Stimulated activated naive B cell treated with anti-CD40 and anti-IgM and Interleukin-4, amounts not matched to agents 10 μg/mL and 1 μg/mL and 100 μg/mL, for 72 hours (primary cell): Measurements from ENCODE around the gene ADAMTS13.

Experiments
- ATAC-seq, 2 donors: fragments of 150-1000 bp; cut with Tn5 transposase; replicated peaks; 2 replicates each; pipeline ENCODE4 v1.10.0; 2021; ENCODE audit warnings: moderate library complexity in 1 of 2
- DNase-seq: peaks from one replicate; pipeline ENCODE4 v3.0.0; 2021
- H3K27ac Mint-ChIP-seq: one replicate; pipeline ENCODE4 v1.8.0; 2022; ENCODE audit warnings: mild to moderate bottlenecking, mixed read lengths
- H3K27me3 Mint-ChIP-seq, 2 donors: one replicate each; pipeline ENCODE4 v1.8.0; 2022; ENCODE audit warnings: mixed read lengths in 2 of 2
- H3K36me3 Mint-ChIP-seq, 2 donors: one replicate each; pipeline ENCODE4 v1.8.0; 2022; ENCODE audit warnings: mixed read lengths in 2 of 2, mild to moderate bottlenecking in 1 of 2
- H3K4me1 Mint-ChIP-seq, 2 donors: one replicate each; pipeline ENCODE4 v1.8.0; 2022; ENCODE audit warnings: mixed read lengths in 2 of 2, mild to moderate bottlenecking in 1 of 2
- H3K4me3 Mint-ChIP-seq, 2 donors: one replicate each; pipeline ENCODE4 v1.8.0; 2022; ENCODE audit warnings: mild to moderate bottlenecking in 2 of 2, mixed read lengths in 2 of 2, moderate library complexity in 1 of 2
- H3K9me3 Mint-ChIP-seq, 2 donors: one replicate each; pipeline ENCODE4 v1.8.0; 2022; ENCODE audit warnings: mixed read lengths in 2 of 2, mild to moderate bottlenecking in 1 of 2

ADAMTS13 gene

DNA sequence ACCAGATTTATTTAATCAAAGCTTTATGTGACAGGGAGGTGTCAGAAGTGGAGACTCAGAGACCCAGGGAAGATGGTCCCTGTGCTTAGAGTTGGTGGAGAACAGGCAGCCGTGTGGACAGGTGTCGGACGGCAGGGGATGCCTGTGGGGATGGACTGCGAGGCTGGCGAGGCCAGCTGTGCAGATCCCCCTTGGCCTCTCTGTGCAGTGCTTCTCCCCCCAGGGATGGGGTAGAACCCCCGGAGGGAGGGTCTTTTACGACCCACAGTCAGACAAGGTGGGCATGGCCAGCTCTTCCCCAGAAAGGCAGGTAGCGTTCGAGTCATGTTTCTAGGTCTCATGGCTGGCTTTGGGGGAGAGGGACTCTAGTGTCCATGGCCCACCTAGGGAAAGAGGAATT is 61.4 kb downstream of the ADAMTS13 start:
- Mint-ChIP-seq H3K4me1 (peaks cover 13 to 15% of the 10 kb centered on the region in 2 donors), H3K27me3 (peaks cover 3 to 5% of the 10 kb centered on the region in 2 donors), H3K36me3 (peaks cover 0 to 3% of the 10 kb centered on the region in 2 donors), H3K27ac (peak overlapping the region; percentile 57), H3K9me3 (no peaks in the 10 kb centered on the region), H3K4me3 (no peak overlapping the region)
- DNase-seq (no peak), ATAC-seq (no peak)

DNA sequence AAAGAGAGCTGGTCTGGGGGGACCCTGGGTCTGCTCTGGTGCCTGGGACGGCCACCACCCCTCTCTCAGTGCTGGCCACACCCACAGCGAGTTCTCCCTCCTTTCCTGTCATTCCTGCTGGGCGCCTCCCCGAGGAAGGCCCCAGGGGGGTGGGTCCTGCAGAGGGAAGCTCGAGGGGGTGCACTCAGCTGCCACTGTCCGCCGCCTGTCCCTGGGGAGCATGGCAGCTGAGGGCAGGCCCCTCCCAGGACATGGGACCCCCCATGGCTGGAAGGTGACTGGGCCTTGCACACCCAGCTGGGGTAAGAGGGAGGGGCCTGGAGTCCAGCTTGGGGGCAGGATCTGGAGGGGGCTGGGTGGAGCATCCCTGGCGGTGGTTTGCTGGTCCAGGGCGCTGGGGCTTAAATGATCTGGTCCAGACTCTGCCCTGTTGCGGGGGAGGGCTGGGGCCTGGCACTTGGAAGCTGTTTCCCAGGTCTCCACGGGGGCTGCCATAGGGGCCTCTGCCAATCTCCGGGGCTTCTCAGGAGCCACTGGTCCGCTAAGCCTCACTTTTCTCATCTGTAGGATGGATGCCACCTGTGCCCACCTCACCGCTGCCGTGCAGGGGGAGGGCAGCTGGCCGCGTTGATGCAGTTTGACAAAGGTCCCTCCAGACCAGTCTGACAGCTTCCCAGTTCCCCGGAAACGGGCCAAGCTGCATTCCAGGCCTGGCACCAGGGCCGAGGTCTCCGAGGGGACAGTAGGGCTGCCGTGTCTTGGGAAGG is 62.7 kb downstream of the ADAMTS13 start:
- no peak overlapping the region for H3K4me3 Mint-ChIP-seq
- no peak for DNase-seq
- H3K4me1 Mint-ChIP-seq = peaks cover 7 to 10% of the 10 kb centered on the region in 2 donors
- H3K9me3 Mint-ChIP-seq = no peaks in the 10 kb centered on the region
- peaks cover 8 to 10% of the 10 kb centered on the region in 2 donors for H3K27me3 Mint-ChIP-seq
- peaks cover 0 to 2% of the 10 kb centered on the region in 2 donors for H3K36me3 Mint-ChIP-seq
- no peak for ATAC-seq
- H3K27ac Mint-ChIP-seq = no peak overlapping the region

DNA sequence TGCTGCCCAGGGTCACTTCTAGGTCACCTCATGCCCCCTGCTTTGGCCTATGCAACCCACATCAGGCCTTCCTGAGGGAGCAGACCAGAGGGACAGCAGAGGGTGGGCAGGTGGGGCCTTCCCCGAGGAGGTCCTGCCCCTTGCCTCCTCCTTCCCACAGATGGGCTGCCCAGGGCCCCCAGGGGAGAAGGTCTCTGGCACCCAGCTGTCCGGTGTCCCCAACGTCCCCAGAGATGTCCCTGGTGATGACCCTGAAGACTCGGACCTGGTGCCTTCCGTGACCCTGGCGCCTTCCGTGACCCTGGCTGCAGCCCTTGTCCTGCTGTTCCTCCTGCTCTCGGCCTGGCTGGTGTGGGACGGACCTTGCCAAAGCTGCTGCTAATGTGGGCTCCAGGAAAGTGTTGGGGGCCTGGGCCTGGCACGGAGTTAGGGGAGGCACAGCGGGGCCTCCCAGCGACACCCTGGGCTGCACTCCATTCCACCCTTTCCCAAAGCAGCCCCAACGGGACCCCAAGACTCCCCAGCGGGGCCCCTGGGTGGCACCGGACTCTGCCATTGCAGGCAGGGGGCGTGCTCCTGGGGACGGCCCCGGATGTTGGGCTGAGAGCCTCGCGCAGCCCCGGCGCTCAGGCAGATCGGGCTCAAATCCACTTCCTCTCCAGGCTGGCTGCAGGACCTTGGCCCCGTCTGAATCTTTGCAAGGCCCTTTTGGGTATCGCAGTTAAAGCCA is 63.5 kb downstream of the ADAMTS13 start:
- peak overlapping the region; percentile 81 for H3K27ac Mint-ChIP-seq
- peaks cover 6 to 8% of the 10 kb centered on the region in 2 donors for H3K4me1 Mint-ChIP-seq
- DNase-seq (no peak), ATAC-seq (peak; percentile 66 to 78)
- no peaks in the 10 kb centered on the region for H3K9me3 Mint-ChIP-seq
- peak overlapping the region; percentile 46 to 53 for H3K4me3 Mint-ChIP-seq
- H3K36me3 Mint-ChIP-seq = peaks cover 0 to 2% of the 10 kb centered on the region in 2 donors
- peaks cover 15 to 18% of the 10 kb centered on the region in 2 donors for H3K27me3 Mint-ChIP-seq

DNA sequence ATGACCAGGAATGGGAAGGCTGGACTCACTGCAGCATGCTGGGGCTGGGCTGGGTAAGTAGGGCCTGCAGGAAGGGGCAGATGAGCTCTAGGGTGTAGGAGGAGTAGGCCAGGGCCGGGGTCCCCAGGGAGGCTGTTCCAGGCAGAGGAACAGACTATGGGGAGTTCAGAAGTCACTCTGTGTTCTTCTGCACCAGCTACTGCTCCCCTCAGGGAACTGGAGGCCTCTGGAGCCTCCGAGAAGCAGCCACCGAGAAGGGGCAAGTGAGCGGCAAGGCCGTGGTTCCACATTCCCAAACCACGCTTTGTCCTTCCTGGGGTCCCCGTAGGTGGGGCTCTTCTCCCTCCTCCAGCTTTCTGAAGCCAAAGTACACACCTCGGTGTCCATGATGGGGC is 65.2 kb downstream of the ADAMTS13 start:
- ATAC-seq (no peak), DNase-seq (no peak)
- Mint-ChIP-seq H3K36me3 (peaks cover 0 to 2% of the 10 kb centered on the region in 2 donors), H3K9me3 (no peaks in the 10 kb centered on the region), H3K27ac (no peak overlapping the region), H3K27me3 (peaks cover 13 to 20% of the 10 kb centered on the region in 2 donors), H3K4me3 (no peak overlapping the region), H3K4me1 (peaks cover 6 to 7% of the 10 kb centered on the region in 2 donors)

GRCh38 chr9:133488686-133489252 is 66.6 kb downstream of the ADAMTS13 start:
- H3K27me3 Mint-ChIP-seq = peaks cover 12 to 15% of the 10 kb centered on the region in 2 donors
- H3K4me1 Mint-ChIP-seq = peaks cover 6% of the 10 kb centered on the region in 2 donors
- ATAC-seq (no peak), DNase-seq (no peak)
- H3K9me3 Mint-ChIP-seq = no peaks in the 10 kb centered on the region
- H3K27ac Mint-ChIP-seq = no peak overlapping the region
- H3K36me3 Mint-ChIP-seq = peaks cover 0 to 2% of the 10 kb centered on the region in 2 donors
- no peak overlapping the region for H3K4me3 Mint-ChIP-seq

- Mint-ChIP-seq H3K4me3 (no peak overlapping the region), H3K9me3 (no peaks in the 10 kb centered on the region), H3K36me3 (no peaks in the 10 kb centered on the region), H3K27ac (no peak overlapping the region), H3K27me3 (peaks cover 12 to 15% of the 10 kb centered on the region in 2 donors), H3K4me1 (peaks cover 6% of the 10 kb centered on the region in 2 donors)
- ATAC-seq (no peak), DNase-seq (no peak)
These were observed 67.4 kb downstream of the ADAMTS13 start for GRCh38 chr9:133489253-133490190.

DNA sequence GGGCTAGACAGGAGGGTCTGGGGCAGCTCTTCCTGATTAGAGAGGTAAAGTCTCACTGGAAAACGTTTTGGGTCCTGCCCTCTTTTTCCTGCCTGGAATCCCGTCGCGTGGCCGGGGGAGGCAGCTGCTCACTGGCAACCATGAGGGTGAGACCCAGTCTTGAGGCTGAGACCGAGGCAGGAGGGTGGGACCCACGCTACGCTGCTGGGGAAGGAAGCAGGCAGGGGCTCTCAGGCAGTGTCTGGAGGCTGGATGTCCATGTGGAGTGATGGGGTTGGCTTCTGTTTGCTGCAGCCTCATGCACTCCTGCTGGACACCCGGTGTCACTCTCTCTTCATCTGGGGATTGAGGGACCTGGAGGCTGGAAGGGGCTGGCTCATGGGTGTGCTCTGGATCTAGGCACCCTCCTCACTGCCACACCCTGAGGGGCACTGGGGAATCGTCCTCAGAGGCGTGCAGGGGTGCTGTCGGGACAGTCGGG is 68.1 kb downstream of the ADAMTS13 start:
- Mint-ChIP-seq H3K27ac (no peak overlapping the region), H3K9me3 (no peaks in the 10 kb centered on the region), H3K4me1 (peaks cover 6% of the 10 kb centered on the region in 2 donors), H3K36me3 (no peaks in the 10 kb centered on the region), H3K4me3 (no peak overlapping the region), H3K27me3 (peaks cover 12 to 15% of the 10 kb centered on the region in 2 donors)
- DNase-seq (no peak), ATAC-seq (no peak)

DNA sequence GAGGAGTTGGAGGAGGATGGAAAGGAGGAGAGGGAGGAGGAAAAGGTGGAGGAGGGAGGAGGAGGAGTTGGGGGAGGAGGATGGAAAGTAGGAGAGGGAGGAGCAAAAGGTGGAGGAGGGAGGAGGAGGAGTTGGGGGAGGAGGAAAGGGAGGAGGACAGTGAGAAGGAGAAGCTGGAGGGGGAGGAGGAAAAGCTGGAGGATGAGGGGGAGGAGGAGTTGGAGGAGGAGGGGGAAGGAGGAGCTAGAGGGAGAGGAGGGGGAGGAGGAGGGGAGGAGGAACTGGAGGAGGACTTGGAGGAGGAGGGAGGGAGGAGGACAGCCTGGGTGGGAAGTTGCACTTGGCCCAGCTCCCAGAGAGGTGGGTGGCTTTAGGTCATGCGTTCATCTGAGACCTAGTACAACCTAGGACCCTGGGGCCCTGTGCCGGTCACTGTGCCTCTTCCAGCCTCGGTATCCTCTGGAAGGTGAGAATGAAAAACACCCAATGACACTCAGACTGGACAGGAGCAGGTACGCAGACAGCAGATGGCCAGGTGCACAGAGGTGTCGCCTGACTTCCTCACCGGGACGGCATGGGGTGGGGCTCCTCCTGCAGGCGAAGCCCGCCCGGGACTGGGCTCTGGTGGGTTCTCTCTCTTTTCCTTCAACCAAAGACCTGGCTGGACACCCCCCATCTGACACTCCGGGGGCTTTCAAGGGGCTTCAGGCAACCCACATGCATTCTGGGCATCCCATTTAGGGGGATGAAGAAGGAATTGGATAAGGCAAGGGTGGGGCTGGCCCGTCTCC is 68.9 kb downstream of the ADAMTS13 start:
- no peak overlapping the region for H3K4me3 Mint-ChIP-seq
- no peaks in the 10 kb centered on the region for H3K36me3 Mint-ChIP-seq
- no peak overlapping the region for H3K27ac Mint-ChIP-seq

DNA sequence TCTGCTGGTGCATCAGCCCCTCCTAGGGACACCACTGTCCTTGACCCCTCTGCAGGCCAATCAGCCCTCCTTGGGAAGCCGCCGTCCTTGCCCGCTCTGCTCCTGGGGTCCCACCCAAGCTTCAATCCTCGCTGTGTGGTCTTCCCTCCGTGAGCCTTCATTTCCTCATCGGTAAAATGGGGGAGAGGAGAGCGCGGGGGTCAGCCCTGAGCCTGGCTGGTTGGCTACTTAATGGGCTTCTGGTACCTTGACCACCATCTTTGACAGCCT is 69.4 kb downstream of the ADAMTS13 start:
- DNase-seq (no peak), ATAC-seq (no peak)
- no peaks in the 10 kb centered on the region for H3K4me1 Mint-ChIP-seq
- H3K4me3 Mint-ChIP-seq = no peak overlapping the region
- no peak overlapping the region for H3K27ac Mint-ChIP-seq
- H3K36me3 Mint-ChIP-seq = no peaks in the 10 kb centered on the region
- H3K27me3 Mint-ChIP-seq = peaks cover 12 to 15% of the 10 kb centered on the region in 2 donors
- H3K9me3 Mint-ChIP-seq = no peaks in the 10 kb centered on the region

More for the DNA sequence above, 68.9 kb downstream of the ADAMTS13 start:
- Mint-ChIP-seq H3K4me1 (peaks cover 2 to 3% of the 10 kb centered on the region in 2 donors), H3K27me3 (peaks cover 12 to 15% of the 10 kb centered on the region in 2 donors), H3K9me3 (no peaks in the 10 kb centered on the region)
- ATAC-seq = no peak
- no peak for DNase-seq

GRCh38 chr9:133492061-133493021 is 70.2 kb downstream of the ADAMTS13 start:
- no peak for ATAC-seq
- Mint-ChIP-seq H3K36me3 (no peaks in the 10 kb centered on the region), H3K4me3 (no peak overlapping the region), H3K9me3 (no peaks in the 10 kb centered on the region), H3K4me1 (no peaks in the 10 kb centered on the region), H3K27me3 (peaks cover 12 to 15% of the 10 kb centered on the region in 2 donors), H3K27ac (no peak overlapping the region)
- no peak for DNase-seq

DNA sequence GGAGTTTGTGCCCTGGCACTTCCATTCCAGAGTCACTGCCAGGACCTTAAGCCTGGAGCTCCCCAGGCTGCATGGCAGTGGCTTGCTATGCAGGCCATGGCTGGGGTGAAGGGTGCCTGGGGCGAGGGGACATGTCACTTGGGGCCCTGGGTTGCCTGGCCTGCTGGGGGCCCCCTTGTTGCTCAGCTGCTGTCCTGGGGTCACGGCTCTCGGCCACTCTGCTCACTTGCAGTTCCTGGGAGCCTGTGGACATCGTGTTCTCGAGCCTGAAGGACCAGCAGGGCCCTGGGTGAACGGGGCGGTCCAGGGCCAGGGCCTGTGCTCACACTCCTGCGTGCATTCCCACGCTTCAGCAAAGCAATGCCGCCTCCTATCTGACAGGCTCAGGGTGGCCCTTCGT is 71.3 kb downstream of the ADAMTS13 start:
- DNase-seq = no peak
- Mint-ChIP-seq H3K27ac (no peak overlapping the region), H3K36me3 (no peaks in the 10 kb centered on the region), H3K4me3 (no peak overlapping the region), H3K4me1 (no peaks in the 10 kb centered on the region), H3K9me3 (no peaks in the 10 kb centered on the region), H3K27me3 (peaks cover 18 to 22% of the 10 kb centered on the region in 2 donors)
- ATAC-seq = no peak

DNA sequence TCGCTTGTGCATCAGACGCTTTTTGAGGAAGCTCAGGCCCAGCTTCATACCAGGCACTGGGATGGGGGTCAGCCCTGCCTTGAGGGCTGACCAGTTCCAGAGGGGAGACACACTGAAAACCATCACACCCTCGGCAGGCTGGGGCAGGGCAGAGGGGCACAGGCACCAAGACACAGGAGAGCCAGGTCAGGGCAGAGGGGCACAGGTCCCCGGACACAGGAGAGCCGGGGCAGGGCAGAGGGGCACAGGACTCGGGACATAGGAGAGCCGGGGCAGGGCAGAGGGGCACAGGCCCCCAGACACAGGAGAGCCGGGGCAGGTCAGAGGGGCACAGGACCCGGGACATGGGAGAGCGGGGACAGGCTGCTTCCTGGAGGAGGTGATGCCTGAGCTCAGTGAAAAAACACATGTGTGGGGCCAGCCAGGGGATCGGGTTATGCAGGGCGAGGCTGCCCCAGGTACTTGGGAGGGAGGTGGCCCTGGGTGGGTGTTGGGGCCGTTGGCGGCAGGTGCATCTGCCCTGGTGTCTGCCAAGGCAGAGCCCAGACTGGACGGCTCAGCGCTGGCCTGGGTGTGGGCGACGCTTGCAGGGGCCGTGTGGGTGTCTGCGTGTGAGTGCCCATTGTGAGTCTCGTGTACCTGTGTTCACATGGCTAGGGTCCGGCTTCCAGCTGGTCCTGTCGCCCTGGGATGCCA is 71.8 kb downstream of the ADAMTS13 start:
- no peak overlapping the region for H3K27ac Mint-ChIP-seq
- no peak for DNase-seq
- H3K27me3 Mint-ChIP-seq = peaks cover 21 to 26% of the 10 kb centered on the region in 2 donors
- H3K4me3 Mint-ChIP-seq = no peak overlapping the region
- no peak for ATAC-seq
- H3K4me1 Mint-ChIP-seq = no peaks in the 10 kb centered on the region
- H3K36me3 Mint-ChIP-seq = no peaks in the 10 kb centered on the region
- no peaks in the 10 kb centered on the region for H3K9me3 Mint-ChIP-seq
